MCF 10A (cell line): ENCODE data around the gene NEK10. TPM values are rescaled to one million over a fixed set of nuclear protein-coding genes. Genes with fewer than 3 reads are reported as not detected.

Experiments
- BruUV-seq: library from RNA; stranded (reverse); fragments of 400-500 nt; replicated peaks from 2 replicates; lab custom pipeline; 2021; lab: Mats Ljungman, UMichigan
- CTCF ChIA-PET: fragments of 300-600 bp; sonication (Branson Sonifier 250); formaldehyde crosslinking; extraction: SDS; loops from one replicate; lab custom pipeline; 2021; ENCODE audit warnings: antibody characterized with exemption, inconsistent platforms; lab: Yijun Ruan, JAX
- POLR2A ChIA-PET: fragments of 300-600, 350-650 bp; sonication (Branson Sonifier 250); formaldehyde crosslinking; extraction: SDS; loops from one replicate; lab custom pipeline; 2020; ENCODE audit warnings: antibody characterized with exemption, inconsistent platforms; lab: Yijun Ruan, JAX
- DNase-seq: peaks from one replicate; pipeline ENCODE4 v3.0.0-alpha.2; 2018; ENCODE audit not compliant: unreplicated experiment
- H3K27ac Mint-ChIP-seq: one replicate; pipeline ENCODE4 v1.8.0; 2022; ENCODE audit warnings: mild to moderate bottlenecking, low read depth, mixed read lengths; ENCODE audit not compliant: unreplicated experiment
- H3K27me3 Mint-ChIP-seq: one replicate; pipeline ENCODE4 v1.8.0; 2022; ENCODE audit warnings: mixed read lengths; ENCODE audit not compliant: insufficient read depth, unreplicated experiment
- H3K36me3 Mint-ChIP-seq: one replicate; pipeline ENCODE4 v1.8.0; 2022; ENCODE audit warnings: mild to moderate bottlenecking, moderate library complexity, mixed read lengths; ENCODE audit not compliant: insufficient read depth, unreplicated experiment
- H3K4me1 Mint-ChIP-seq: one replicate; pipeline ENCODE4 v1.8.0; 2022; ENCODE audit warnings: mixed read lengths; ENCODE audit not compliant: insufficient read depth, unreplicated experiment
- H3K4me3 Mint-ChIP-seq: one replicate; pipeline ENCODE4 v1.8.0; 2022; ENCODE audit warnings: mild to moderate bottlenecking, moderate library complexity, mixed read lengths; ENCODE audit not compliant: unreplicated experiment
- H3K9me3 Mint-ChIP-seq: one replicate; pipeline ENCODE4 v1.8.0; 2022; ENCODE audit warnings: mixed read lengths; ENCODE audit not compliant: unreplicated experiment
- intact Hi-C: fragments of 100-400 bp; cut with micrococcal nuclease; formaldehyde crosslinking; loops from 2 replicates; pipeline ENCODE4 v1.14.1; 2022
- total RNA-seq: library from RNA; stranded (reverse); gene quantifications from 2 replicates; pipeline ENCODE4 v1.2.3, GENCODE V29; 2022
- TF ChIP-seq, protein P1 (sequence below): fragments of 200-600 bp; IDR thresholded peaks from one replicate; pipeline ENCODE4 v1.8.0; 2022; ENCODE audit warnings: antibody characterized with exemption, mild to moderate bottlenecking; ENCODE audit not compliant: unreplicated experiment

NEK10 gene
- total RNA-seq, 1 experiment from 2014 or later: 0.44 TPM

DNA sequence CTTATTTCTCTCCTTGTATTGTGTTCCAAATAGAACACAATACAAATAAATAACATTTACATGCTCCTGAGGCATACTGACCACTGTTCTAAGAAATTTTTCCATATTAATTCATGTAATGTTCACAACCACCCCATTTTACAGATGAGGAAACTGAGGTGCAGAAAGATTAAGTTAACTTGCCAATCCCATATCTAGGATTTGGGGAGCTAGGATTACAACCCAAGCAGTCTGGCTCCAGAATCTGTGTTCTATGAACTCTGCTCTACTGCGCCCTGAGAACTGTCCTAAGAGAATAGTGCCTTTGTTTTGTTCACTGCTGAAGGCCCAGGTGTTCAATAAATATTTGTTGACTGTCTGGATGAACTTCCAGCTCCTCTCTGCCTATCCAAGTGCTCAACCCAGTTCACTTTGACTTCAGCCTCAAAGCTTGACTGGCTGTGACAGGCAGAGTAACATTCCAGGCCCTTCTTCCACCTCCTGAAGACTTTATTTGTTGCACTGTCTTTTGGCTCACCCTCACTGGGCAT lies 3.1 kb downstream of the NEK10 start:
- peaks cover 13% of the 10 kb centered on the region for H3K4me1 Mint-ChIP-seq
- DNase-seq: no peak
- POLR2A ChIA-PET: interaction anchor here (0.6 to 4.8 kb wide), 3 partner anchors 12 to 18 kb away, joined by 4 to 16 read pairs (median 4); no protein-coding TSS in a partner anchor
- TF ChIP-seq, protein P1, sequence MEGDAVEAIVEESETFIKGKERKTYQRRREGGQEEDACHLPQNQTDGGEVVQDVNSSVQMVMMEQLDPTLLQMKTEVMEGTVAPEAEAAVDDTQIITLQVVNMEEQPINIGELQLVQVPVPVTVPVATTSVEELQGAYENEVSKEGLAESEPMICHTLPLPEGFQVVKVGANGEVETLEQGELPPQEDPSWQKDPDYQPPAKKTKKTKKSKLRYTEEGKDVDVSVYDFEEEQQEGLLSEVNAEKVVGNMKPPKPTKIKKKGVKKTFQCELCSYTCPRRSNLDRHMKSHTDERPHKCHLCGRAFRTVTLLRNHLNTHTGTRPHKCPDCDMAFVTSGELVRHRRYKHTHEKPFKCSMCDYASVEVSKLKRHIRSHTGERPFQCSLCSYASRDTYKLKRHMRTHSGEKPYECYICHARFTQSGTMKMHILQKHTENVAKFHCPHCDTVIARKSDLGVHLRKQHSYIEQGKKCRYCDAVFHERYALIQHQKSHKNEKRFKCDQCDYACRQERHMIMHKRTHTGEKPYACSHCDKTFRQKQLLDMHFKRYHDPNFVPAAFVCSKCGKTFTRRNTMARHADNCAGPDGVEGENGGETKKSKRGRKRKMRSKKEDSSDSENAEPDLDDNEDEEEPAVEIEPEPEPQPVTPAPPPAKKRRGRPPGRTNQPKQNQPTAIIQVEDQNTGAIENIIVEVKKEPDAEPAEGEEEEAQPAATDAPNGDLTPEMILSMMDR: no peak
- no peak overlapping the region for H3K27ac Mint-ChIP-seq
- peaks cover 7% of the 10 kb centered on the region for H3K36me3 Mint-ChIP-seq
- no TSS peak for BruUV-seq
- intact Hi-C loops: no loop called here
- H3K9me3 Mint-ChIP-seq: no peaks in the 10 kb centered on the region
- no peaks in the 10 kb centered on the region for H3K27me3 Mint-ChIP-seq
- CTCF ChIA-PET: interaction anchor here (0.6 to 3.0 kb wide), 6 partner anchors 11 to 230 kb away, joined by 3 to 11 read pairs (median 5); no protein-coding TSS in a partner anchor
- no peak overlapping the region for H3K4me3 Mint-ChIP-seq

DNA sequence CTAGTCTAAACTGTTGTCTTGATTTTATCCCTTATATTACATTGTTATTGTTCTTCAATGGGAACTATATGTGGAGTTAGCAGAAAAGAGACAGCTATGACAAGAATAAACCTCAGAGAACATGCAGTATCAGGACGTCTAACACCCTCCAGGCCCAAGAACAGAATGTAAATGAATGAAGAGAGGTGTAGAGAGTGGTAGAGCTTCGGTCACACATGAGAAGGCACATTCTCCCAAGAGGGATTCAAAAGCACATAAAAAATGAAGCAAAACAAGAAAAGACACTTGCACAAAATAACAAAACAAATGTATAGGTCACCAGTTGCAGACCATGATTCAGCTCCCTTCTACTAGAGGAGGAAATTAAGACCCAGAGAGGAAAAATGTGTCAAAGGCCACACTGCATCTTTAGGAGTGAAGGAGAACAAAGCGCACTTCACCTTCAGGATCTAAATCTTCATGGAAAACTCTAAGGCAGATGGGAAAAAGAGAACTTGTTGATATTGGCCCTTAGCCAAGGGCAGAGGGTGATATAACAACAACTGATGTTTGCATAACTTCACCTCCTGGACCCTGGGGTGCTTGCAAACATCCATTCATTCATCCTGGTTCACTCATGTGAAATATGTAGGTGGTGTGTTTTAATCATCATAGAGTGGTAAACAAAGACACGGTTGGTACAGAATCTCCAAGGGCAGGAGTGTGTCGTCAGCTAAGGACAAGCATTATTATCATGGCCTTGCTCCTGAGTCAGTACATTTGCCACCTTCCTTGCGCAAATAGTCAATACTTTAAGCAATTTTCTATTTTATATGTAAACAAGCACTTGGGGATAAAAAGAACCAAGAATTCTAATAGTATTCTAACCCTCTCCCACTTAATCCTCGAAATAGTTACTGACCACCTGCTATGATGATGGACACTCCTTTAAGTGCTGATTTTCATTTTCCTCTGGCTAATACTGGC lies 8.8 kb downstream of the NEK10 start:
- Mint-ChIP-seq H3K4me3 (no peak overlapping the region), H3K4me1 (peaks cover 13% of the 10 kb centered on the region), H3K27me3 (no peaks in the 10 kb centered on the region), H3K27ac (no peak overlapping the region), H3K9me3 (no peaks in the 10 kb centered on the region), H3K36me3 (no peaks in the 10 kb centered on the region)
- BruUV-seq: no TSS peak
- CTCF ChIA-PET: no interaction called here
- intact Hi-C loops: no loop called here
- DNase-seq: peak; percentile 90
- TF ChIP-seq, protein P1: no peak
- POLR2A ChIA-PET: interaction anchor here (0.7 to 1.2 kb wide), 2 partner anchors 9 to 30 kb away, joined by 3 read pairs; partner anchors contain the start of gene NEK10

DNA sequence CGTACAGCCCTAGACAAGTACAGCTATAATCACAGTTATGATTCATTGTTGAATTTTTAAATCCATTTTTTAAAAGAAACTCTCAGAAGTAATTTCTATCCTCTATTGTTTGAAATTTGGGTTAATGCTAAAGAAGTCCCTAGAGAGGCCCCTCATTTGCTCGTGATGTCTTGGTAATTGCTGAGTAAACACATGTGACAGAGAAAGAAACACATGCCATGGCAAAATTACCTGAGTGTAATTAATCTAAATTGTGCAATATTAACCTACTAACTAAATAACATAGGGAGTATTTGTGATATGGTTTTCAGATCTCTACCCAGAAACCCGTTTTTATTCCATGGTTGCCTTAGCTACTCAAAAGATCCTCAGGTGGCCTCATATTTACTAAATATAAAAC lies 10.8 kb downstream of the NEK10 start:
- no peaks in the 10 kb centered on the region for H3K27me3 Mint-ChIP-seq
- TF ChIP-seq, protein P1: no peak
- no TSS peak for BruUV-seq
- intact Hi-C loops: no loop called here
- POLR2A ChIA-PET: interaction anchor here (0.6 to 1.5 kb wide), 3 partner anchors 11 to 32 kb away, joined by 3 to 5 read pairs (median 4); partner anchors contain the start of gene NEK10
- H3K27ac Mint-ChIP-seq: no peak overlapping the region
- H3K9me3 Mint-ChIP-seq: no peaks in the 10 kb centered on the region
- peaks cover 28% of the 10 kb centered on the region for H3K4me1 Mint-ChIP-seq
- CTCF ChIA-PET: interaction anchor here (0.6 to 1.1 kb wide), 2 partner anchors 46 to 96 kb away, joined by 3 to 4 read pairs; no protein-coding TSS in a partner anchor
- H3K36me3 Mint-ChIP-seq: no peaks in the 10 kb centered on the region
- no peak overlapping the region for H3K4me3 Mint-ChIP-seq
- no peak for DNase-seq
